PC-9 (cell line): ENCODE data around the gene PPP1R18.

Experiments
- EZH2 ChIP-seq: fragments of 200-600 bp; sonication (generic); IDR thresholded peaks from 2 replicates; pipeline ENCODE4 v1.8.0; 2017; ENCODE audit warnings: antibody characterized with exemption, low read depth
- TF ChIP-seq, protein P1 (sequence below): fragments of 200-600 bp; sonication (generic); conservative IDR thresholded peaks from 2 replicates; pipeline ENCODE4 v1.6.1; 2017; ENCODE audit warnings: mixed run types, antibody characterized with exemption, mild to moderate bottlenecking, moderate library complexity

DNA sequence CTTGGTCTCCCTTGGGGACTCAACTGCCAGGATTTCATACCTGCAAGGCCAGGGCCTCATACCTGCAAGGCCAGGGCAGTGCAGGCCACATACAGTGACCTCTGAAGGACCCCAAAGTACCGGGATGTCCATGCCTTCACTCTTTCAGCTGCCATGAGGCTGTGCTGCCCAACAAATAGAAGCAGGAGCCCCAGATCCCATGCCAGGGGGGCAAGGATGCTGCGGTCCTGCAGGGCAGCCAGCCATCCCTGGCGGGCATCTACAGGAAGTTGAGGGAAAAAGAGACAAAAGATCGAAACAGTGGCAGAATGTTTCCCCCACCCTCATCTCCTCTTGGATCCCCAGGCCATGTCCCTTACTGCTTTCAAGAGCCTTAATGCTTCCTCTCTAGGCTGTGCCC lies 3.5 kb upstream of the PPP1R18 start:
- TF ChIP-seq, protein P1, sequence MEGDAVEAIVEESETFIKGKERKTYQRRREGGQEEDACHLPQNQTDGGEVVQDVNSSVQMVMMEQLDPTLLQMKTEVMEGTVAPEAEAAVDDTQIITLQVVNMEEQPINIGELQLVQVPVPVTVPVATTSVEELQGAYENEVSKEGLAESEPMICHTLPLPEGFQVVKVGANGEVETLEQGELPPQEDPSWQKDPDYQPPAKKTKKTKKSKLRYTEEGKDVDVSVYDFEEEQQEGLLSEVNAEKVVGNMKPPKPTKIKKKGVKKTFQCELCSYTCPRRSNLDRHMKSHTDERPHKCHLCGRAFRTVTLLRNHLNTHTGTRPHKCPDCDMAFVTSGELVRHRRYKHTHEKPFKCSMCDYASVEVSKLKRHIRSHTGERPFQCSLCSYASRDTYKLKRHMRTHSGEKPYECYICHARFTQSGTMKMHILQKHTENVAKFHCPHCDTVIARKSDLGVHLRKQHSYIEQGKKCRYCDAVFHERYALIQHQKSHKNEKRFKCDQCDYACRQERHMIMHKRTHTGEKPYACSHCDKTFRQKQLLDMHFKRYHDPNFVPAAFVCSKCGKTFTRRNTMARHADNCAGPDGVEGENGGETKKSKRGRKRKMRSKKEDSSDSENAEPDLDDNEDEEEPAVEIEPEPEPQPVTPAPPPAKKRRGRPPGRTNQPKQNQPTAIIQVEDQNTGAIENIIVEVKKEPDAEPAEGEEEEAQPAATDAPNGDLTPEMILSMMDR, result no peak
- no peak for TF ChIP-seq EZH2
